Upper lobe of right lung (tissue), 1 donor: ENCODE data around the gene USP38. TPM values are rescaled to one million over a fixed set of nuclear protein-coding genes. Genes with fewer than 3 reads are reported as not detected.
"Not testable (repeated sequence)": the region's sequence is repeated elsewhere in the genome, so short reads cannot be mapped to it uniquely, and the experiment has no call there.

Experiments used
- ATAC-seq: fragments of 200-7000 bp; cut with Tn5 transposase; one replicate; pipeline ENCODE4 v1.9.1; 2020; ENCODE audit warnings: mild to moderate bottlenecking, moderate library complexity
- DNase-seq: peaks from one replicate; pipeline ENCODE4 v3.0.0-alpha.2; 2020
- H3K27ac ChIP-seq: fragments of 200-600 bp; one replicate; pipeline ENCODE4 v1.8.0; 2022
- H3K27me3 ChIP-seq: fragments of 200-600 bp; one replicate; pipeline ENCODE4 v1.8.0; 2022; ENCODE audit warnings: mild to moderate bottlenecking
- H3K36me3 ChIP-seq: fragments of 200-600 bp; one replicate; pipeline ENCODE4 v1.8.0; 2022
- H3K4me1 ChIP-seq: fragments of 200-600 bp; one replicate; pipeline ENCODE4 v1.8.0; 2022
- H3K4me3 ChIP-seq: fragments of 200-600 bp; one replicate; pipeline ENCODE4 v1.8.0; 2022; ENCODE audit warnings: mild to moderate bottlenecking
- H3K9me3 ChIP-seq: fragments of 200-600 bp; one replicate; pipeline ENCODE4 v1.8.0; 2022
- CTCF ChIP-seq: fragments of 200-600 bp; IDR thresholded peaks from one replicate; pipeline ENCODE4 v1.8.0; 2022; ENCODE audit warnings: antibody characterized with exemption
- intact Hi-C: fragments of 100-400 bp; cut with DNase I; formaldehyde crosslinking; loops from one replicate; pipeline ENCODE4 v1.11.0; 2022
- total RNA-seq: library from RNA; stranded (reverse); fragmentation: NEBNext Ultra II Directional; extraction: Animal tissue kit (Norgen Biotek cat#: 25700); gene quantifications from one replicate; pipeline ENCODE4 v1.2.1, GENCODE V29; 2021
- donor health status: DM: no; HTN: yes; CAD: no; lungs with severe emphysema.

USP38 gene
- total RNA-seq, 1 donor from 2014 or later = 25.7 TPM

- ATAC-seq (no peak), DNase-seq (no peak)
- Histone ChIP-seq H3K9me3 (no peaks in the 10 kb centered on the region), H3K4me1 (no peaks in the 10 kb centered on the region), H3K27ac (no peak overlapping the region), H3K27me3 (no peaks in the 10 kb centered on the region), H3K36me3 (no peaks in the 10 kb centered on the region), H3K4me3 (no peak overlapping the region)
- intact Hi-C loops = no loop called here
- no peak for TF ChIP-seq CTCF
Observed at GRCh38 chr4:143163614-143164013, 21.1 kb upstream of the USP38 start.

GRCh38 chr4:143166722-143167121 lies 18.0 kb upstream of the USP38 start:
- H3K36me3 ChIP-seq, ATAC-seq, H3K9me3 ChIP-seq, H3K4me3 ChIP-seq, H3K27me3 ChIP-seq, H3K4me1 ChIP-seq, H3K27ac ChIP-seq, DNase-seq, intact Hi-C loops: not testable (repeated sequence)

GRCh38 chr4:143178923-143179322 lies 5.8 kb upstream of the USP38 start:
- Histone ChIP-seq H3K27me3 (no peaks in the 10 kb centered on the region), H3K9me3 (peaks cover 6% of the 10 kb centered on the region), H3K36me3 (no peaks in the 10 kb centered on the region), H3K4me1 (peaks cover 10% of the 10 kb centered on the region), H3K27ac (no peak overlapping the region), H3K4me3 (no peak overlapping the region)
- no peak for ATAC-seq
- no peak for TF ChIP-seq CTCF
- intact Hi-C loops = no loop called here
- no peak for DNase-seq

- Histone ChIP-seq H3K27me3 (no peaks in the 10 kb centered on the region), H3K9me3 (no peaks in the 10 kb centered on the region), H3K27ac (peak overlapping the region; percentile 94), H3K4me3 (peak overlapping the region; percentile 87), H3K4me1 (peaks cover 17% of the 10 kb centered on the region), H3K36me3 (peaks cover 6% of the 10 kb centered on the region)
- TF ChIP-seq CTCF = no peak
- intact Hi-C loops = no loop called here
- ATAC-seq = no peak
- no peak for DNase-seq
Observed at GRCh38 chr4:143183513-143184216, 1.1 kb upstream of the USP38 start.

DNA sequence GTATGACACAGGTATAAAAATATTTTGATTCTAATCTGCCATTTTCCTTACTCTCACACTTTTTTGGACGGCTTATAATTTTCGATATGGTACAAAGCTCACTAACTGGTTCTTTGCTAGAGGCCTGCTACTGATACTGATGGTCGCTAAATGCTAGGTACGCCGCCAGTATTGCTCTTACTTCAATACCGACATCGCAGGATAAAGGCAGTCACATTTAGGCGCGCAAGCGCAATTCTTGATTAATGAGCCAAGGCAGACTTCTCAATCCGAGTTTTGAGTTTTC lies 557 bp upstream of the USP38 start:
- peaks cover 6% of the 10 kb centered on the region for H3K36me3 ChIP-seq
- intact Hi-C loops = no loop called here
- peak overlapping the region; percentile 94 for H3K27ac ChIP-seq
- DNase-seq (no peak), ATAC-seq (peak; percentile 2)
- TF ChIP-seq CTCF = no peak
- H3K27me3 ChIP-seq = no peaks in the 10 kb centered on the region
- H3K9me3 ChIP-seq = no peaks in the 10 kb centered on the region
- peak overlapping the region; percentile 87 for H3K4me3 ChIP-seq
- H3K4me1 ChIP-seq = peaks cover 22% of the 10 kb centered on the region

GRCh38 chr4:143185253-143186107 lies 763 bp downstream of the USP38 start:
- ATAC-seq (peak; percentile 7), DNase-seq (no peak)
- intact Hi-C loops = no loop called here
- TF ChIP-seq CTCF = no peak
- no peaks in the 10 kb centered on the region for H3K9me3 ChIP-seq
- H3K27me3 ChIP-seq = no peaks in the 10 kb centered on the region
- peaks cover 34% of the 10 kb centered on the region for H3K4me1 ChIP-seq
- H3K36me3 ChIP-seq = peaks cover 15% of the 10 kb centered on the region
- H3K4me3 ChIP-seq = peak overlapping the region; percentile 87
- H3K27ac ChIP-seq = peak overlapping the region; percentile 94
